NOMO-1 treated with DMSO at 0.1 percent for 48 hours (cell line): Measurements from ENCODE around the gene THAP12.
"Not testable (repeated sequence)": the region's sequence is repeated elsewhere in the genome, so short reads cannot be mapped to it uniquely, and the experiment has no call there.

Source experiments
- DNase-seq: peaks from one replicate; lab custom pipeline; 2025; ENCODE audit not compliant: unreplicated experiment; lab: John Stamatoyannopoulos, UW

THAP12 gene

DNA sequence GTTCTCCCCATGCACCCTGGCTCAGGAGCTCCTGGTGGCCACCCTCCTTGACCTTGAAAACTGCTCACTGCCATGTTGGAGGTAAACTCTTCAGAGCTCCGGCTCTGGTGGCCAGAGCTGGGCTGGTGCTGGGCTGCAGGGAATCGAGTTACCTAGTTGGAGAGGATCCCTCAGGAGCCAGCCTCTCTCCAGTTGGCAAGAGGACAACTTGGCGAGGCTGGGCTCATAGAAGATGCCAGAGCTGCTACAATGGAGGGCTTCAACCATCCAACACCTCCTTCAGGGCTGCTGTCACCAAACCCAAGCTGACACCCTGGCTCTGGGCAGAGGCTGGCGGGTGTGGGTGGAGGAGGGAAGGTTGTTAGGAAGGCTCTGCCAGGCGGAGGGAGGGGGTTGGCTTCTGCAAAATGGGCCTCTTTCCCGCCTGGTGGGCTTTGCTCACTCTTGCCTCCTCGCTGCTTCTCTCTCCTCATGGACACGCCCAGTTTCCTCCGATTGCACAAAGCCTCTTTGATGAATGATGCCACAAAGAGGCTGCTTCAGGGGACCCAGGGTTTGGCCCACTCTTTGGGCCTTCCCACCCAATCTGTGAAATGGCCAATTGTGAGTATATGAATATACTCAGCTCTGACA is 53.1 kb downstream of the THAP12 start:
- no peak for DNase-seq

DNA sequence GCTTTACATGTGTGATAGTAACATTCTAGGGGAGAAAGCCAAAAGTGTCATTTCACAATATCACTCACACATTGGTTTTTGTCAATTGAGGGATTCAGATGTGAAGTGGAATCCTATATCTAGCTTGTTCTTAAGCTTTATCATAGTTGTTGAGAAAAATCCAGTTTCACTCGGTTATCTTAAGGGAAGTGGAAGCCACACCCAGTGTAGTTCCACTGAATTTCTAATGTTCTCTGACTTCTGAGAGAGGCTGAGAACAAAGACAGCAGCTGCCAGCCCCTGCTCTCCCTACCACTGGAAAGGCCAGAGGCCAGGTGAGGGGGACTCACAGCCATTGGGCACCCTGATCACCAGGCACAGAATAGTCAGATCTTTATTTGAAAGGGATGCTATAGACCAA is 53.7 kb downstream of the THAP12 start:
- DNase-seq, result no peak

DNA sequence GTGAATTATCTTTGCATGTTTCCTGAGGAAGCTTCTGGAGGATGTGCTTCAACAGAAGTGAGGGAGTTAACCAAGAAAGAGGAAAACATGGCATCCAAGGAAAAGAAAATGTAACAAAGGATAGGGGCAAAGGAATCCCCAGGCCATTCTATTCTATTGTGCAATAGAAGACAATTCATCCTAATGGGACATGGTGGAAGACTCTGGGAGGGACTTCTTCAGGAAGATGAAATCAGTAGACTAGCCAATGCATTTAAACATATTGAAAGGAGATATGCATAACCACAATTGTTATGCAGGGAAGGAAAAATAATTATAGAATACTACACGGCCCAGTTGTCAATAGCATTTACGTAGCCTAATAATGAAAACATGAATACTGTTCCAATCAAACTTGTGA is 55.7 kb downstream of the THAP12 start:
- DNase-seq, result no peak

DNA sequence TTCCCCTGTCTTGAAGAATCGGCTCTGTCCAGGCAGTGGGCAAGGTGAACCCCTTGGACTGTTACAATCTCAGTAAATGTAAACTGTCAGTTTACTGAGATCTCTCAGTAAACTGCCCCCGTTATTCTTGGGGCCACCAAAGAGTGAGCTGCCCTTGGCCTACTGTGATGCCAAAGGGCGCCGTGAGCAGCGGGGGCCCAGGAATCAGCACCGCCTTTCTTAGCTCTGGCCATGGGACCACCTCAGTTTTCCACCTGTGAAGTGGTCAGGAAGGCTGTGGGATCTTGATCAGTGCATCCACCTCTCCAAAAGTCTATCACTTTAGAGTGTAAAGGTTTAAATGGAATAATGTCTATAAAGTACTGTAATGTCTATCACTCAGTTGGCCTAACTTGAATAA is 57.1 kb downstream of the THAP12 start:
- DNase-seq, result no peak

DNA sequence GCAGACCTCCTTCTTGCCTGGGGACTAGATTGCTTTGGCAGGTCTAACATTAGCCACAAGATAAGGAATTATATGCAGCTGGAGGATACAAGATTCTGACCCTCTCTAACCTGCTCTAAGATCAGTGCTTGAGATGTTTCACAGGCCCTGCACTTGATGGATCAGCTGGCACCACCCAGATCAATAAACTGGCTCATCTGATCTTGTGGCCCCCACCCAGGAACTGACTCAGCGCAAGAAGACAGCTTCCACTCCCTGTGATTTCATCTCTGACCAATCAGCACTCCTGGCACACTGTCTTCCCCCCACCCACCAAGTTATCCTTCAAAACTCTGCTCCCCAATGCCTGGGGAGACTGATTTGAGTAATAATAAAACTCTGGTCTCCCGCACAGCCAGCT is 57.6 kb downstream of the THAP12 start:
- DNase-seq, result not testable (repeated sequence)

DNA sequence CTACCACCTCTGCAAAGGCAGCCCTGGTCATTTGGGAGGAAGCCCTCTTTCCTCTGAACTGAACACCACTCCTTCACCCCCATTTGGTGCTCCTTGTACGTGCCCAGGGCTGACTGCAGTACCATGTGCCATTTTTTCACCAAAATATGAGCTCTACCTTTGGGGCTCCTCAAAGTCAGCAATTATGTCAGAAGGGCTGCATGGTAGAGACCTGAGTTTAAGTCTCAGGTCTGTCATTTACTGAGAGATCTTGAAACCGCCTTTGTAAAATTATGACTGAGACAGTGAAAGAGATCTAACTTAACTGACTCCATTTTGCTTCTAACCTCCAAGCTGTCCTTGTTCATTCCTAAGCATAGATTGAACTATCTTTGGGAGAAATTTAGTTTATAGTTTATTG is 58.0 kb downstream of the THAP12 start:
- DNase-seq, result no peak

DNA sequence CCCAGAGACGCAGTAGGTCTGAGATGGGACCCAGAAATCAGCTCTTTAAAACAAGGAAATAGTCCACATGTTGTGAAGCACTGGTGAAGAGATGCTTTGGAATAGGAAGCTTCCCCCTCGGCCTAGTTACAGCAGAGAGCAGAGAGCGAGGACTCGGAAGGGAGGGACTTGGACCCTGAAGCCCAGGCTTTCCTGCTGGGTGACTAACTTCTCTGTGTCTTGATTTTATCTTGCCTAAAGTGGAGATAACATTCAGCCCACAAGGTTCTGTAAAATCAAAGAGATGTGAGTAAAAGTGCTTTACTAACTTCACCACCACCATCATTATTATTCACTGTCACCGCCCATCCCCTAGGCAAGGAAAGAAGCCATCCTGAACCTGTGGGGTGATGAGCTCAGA is 58.4 kb downstream of the THAP12 start:
- no peak for DNase-seq

DNA sequence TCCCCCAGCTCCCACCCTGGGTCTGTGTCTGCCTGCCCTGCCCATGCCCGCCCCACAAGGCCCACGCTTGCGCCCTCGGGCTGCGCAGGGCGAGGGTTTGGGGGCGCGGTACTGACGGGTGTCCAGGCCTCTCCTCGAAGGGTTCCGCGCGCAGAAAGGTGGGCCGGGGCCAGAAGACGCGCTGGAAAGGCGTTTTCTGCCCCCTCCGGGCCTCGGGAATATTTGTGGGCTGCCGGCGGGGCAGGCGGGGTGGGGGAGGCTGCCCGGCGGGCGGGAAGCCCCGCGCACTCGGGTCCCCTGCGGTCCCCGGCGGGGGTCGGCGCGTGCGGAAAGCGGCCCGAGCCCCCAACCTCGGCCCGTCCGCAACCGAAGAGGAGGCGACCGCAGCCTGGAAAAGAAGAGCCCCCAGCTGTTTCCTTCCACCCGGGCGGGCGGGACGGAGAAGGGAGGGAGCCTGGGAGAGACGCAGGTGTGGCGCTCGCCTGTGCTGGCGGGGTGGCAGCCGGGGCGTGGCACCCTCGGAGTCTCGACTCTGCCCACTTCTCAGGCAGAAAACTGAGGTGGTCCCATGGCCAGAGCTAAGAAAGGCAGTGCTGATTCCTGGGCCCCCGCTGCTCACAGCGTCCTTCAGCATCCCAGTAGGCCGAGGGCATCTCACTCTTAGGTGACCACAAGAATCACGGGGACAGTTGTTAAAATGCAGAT is 59.0 kb downstream of the THAP12 start:
- DNase-seq, result no peak

DNA sequence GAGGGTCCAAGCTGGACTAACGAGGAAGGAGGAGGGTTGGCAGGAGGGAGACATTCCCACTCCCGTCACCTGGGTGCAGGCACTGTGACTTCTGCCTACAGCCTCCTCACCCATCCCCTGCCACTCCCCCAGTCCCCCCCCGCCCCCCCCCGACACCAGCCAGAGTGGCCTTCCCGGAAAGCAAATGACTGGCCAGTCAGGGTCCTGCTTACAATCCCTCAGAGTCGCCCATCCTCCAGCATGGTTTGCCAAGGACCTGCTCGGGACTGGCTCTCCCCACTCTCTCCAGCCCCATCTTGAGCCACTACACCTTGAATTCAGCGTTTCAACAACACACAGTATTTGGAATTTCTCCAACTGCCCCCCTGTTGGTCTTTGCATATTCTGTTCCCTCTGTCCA is 59.6 kb downstream of the THAP12 start:
- no peak for DNase-seq

DNA sequence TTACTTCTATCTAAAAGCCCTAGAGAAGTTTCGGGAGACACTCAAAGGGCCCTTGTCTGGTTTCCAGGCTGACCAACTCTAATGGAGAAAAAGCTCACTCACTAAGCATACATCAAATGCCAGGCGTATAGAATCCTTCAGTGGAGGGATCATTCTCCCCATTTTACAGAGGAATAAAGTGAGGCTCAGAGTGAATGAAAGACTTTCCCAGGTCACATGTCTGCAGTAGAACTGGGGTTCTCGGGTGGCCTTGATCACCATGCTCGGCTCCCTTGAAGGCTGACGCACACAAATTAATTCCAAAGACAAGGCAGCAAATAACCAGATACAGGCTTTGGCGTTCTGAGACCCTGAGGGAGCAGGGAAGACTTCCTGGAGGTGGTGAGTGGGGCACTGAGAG is 60.0 kb downstream of the THAP12 start:
- no peak for DNase-seq

DNA sequence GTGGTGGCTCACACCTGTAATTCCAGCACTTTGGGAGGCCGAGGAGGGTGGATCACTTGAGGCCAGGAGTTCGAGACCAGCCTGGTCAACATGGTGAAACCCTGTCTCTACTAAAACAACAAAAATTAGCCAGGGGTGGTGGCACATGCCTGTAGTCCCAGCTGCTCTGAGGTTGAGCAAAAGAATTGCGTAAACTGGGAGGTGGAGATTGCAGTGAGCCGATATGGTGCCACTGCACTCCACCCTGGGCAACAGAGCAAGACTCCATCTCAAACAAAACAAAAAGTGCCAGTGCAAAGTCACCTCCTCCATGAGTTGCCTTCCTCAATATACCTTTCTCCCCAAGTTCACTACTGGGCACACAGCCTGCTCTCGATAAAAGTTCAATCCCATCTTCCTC is 61.1 kb downstream of the THAP12 start:
- not testable (repeated sequence) for DNase-seq

DNA sequence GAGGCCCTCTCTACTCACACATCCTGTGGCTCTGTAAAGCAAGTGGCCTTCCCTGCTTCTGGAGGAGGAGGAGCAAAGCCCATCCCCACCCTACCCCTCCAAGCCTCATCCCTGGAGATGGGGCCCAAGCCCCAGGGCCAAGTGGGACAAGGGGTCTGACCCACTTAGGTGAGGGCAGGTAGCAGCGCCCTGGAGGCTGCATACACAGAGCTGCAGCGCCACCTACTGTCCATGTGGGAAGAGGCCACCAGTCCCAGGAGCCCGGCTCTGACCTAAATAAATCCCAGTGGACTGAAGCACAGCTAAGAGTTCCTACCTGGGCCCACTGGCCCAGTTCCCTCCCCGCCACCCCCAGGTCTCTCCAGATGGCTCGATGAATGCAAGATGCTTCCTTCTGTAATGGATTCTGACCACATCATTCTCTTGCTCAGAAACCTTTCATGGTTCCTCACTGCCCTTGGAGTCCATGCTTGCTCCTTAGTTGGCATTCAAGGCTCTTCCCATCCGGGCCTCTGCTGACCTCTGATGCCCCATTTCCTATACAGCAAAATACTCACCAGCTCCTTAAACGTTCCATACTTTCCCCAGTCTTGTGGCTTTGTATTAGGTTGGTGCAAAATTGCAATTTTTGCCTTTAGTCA is 62.1 kb downstream of the THAP12 start:
- DNase-seq, result peak; percentile 56

DNA sequence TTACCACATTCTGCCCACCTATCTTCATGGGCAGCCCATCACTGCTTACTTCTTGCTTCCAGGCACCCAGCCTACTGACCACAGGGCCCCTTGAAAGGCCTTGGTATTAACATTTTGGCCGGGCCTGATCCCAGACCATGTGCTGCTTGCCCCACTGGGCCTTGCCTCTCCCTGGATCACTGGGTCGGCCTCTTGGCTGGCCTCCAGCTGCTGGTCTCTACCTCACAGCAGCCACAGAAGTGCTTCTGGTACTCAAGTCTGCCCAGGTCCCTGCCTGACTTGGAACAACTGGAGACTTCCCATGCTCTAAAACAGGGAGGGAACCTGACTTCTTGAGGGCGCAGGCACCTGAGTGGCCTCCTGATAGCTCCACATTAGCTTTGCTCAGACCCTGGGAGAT is 63.6 kb downstream of the THAP12 start:
- no peak for DNase-seq

DNA sequence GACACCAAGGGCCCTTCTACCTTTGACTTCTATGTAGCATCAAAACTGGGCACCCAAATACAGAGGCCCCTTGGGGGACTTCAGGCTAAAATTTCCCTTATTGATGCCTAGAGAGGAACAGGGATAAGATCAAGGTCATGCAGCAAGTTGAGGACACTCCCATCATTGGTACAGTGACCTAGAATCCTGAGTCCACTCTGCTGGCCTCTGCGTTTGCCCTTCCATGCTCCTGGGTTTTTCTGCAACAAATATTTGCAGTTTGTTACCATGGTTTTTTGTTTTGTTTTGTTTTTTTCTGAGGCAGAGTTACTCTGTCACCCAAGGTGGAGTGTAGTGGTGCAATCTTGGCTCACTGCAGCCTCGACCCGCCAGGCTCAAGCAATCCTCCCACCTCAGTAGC is 64.2 kb downstream of the THAP12 start:
- no peak for DNase-seq

DNA sequence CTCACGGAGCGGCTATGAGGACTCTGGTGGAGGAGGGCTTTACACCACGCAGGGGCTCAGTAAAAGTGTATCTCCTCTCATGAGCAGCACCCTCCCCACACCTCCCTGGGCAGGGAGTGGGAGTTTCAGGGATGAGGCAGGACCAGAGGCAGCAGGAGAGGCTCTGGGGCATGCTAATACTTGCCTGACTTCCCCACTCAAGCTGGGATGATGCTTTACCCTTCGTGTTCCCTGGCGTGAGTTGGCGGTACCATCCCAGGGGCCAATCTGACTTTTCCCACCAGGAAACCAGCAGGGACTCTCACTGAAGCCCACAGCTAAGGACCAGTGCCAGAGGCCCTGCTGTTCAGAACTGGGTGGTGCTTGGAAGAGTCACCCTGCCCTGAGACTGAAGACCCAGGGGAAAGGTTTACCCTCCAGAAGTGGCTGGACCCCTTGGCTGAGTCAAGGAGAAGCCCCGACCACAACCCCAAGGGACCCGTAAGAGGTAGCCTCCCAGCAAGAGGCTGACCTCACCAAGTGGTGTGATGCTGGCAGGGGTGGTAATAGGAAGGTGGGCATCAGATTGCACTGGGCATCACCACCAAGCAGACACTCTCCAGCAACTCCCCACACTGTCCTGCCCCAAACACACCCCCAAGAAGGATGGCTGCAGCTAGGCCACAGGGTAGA is 65.6 kb downstream of the THAP12 start:
- no peak for DNase-seq

DNA sequence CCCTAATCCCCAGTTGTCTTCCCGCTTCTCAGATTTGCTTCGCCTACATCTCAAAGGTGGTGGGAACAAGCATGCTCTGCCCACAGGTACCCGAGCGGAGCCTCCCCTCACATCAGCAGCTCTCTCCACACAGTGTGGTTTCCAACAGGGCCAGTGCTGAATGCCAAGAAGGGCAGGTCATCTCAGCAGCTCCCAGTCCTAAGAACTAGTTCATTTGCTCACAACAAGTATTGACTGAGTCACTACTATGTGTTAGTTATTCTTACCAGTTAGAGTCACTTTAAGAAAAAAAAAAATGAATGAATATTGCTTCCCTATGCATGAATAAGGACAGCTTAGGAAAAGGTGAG is 66.2 kb downstream of the THAP12 start:
- DNase-seq, result no peak

DNA sequence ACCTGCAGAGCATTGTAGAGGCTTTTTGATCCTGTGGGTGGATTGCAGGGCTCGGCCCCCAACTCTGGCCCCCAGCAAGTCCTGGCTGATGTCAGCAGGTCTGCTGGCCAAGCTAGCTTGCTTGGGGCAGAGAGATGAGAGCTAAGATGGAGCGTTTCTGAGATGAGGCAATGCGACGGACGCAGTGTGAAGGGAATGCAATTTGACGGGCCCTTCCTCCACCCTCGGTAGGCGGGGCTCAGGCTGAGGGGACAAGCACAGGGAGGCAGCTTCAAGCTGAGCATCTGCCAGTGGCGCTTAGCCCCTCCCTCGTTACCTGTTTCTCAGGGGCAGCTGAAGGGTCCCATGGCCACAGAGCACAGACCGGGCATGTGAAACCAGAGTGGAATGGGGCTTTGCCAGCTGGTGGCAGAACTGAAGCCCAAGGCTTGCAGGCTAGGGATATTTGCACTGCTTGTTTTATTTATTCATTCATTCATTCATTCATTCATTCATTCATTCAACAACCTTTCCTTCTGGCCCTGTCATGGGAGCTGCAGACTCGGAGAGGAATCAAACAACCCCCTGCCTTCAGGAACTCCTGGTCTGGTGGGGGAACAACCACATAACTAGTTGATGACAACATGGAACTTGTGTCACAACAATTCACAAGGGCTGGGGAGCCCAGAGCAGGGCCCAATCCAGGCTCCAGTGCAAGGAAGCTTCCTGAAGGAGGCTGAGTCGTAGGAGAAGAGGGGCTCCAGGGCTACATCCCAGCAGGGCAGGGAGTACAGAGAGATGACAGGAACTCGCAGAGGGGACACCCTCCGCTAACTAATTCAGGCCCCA is 66.8 kb downstream of the THAP12 start:
- DNase-seq, result no peak

DNA sequence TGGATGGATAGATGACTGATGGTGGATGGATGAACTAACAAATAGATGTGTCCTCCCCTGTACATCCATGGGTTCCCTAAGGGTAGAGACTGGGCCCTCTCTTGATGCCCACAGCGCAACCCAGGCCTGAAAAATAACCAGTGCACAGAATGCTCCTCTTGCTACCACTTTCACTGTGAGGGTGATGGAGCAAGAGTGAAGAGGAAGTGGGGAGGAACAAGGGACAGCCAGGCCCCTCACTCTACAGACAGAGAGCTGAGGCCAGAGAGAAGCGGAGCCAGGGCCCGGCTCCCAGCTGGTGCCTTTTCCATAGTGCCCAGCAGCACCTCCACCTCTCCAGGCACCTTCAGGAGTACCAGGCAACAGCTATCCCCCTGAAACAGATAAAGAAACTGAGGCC is 67.7 kb downstream of the THAP12 start:
- DNase-seq, result peak; percentile 24

DNA sequence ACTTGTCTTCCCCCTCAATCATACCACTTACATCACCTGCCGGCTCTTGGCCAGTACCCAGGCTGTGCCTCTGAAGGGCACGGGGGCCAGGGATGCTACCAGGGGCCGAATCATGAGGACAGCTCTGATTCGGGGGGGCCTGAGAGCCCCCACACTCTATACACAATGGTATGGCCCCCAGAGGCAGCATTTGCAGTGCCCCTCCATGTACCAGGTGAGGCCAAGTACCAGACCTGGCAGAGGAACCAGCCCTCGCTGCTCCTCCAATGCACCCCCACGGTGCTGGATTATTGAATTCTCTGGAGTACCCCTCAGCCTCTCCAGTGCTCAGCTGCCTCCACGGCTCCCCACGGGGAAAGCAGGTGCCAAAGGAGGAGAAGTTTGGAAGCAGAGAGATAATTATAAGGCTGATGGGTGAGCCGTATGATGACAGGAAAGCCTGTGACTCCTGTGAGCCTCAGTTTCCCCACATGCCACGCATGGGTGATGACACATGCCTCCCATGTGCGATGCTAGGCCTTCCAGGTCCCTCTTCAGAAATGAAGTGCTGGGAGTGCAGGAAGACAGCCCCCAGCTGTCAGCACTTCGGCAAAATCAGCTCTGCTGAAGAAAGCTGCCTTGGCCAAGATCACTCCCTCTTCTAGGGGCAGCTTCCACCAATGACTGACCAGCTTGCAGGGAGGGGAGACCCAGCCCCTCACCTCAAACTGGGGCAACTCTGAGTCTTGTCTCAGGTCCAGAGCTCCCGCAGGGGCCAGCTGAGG is 69.9 kb downstream of the THAP12 start:
- DNase-seq, result no peak

DNA sequence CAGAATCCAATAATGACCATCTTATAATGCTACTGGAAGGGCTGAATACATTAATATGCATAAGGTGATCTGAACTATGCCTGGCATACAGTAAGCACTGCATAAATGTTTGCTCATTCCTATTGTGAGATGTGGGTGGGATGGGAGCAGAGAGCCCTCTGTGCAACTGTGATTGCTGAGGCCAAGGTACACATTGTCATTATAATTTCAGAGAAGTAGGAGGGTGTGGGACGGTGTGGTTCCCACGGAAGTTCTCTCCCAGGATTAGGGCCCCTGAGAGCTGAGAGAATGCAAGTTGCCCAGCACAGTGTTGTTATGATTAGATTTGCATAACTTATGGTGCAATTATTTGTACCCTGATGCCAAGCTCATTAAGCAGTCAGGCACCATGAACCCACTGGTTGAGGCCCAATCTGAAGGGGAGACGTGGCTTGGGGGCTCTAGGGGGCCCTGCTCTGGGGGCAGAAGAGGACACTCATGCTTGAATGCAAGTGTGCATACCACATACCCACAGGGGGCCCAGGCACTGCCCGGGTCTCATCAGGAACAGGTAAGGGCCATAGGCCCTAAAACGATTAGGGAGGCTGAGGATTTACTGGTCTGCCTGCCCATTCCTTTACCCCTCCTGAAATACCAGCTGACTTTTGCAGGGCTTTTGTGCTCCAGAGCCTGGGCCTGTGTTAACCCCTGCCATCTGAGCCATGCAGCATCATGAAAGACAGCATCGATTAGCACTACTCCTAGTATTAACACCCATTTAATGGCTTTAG is 72.8 kb downstream of the THAP12 start:
- DNase-seq, result no peak
